Coronary artery (tissue), 2 donors: Measurements from ENCODE around the gene SLC1A4.

ENCODE experiments used
- DNase-seq: peaks from one replicate; pipeline ENCODE4 v3.0.0-alpha.2; 2017; ENCODE audit warnings: low spot score
- H3K27ac ChIP-seq, 2 donors: fragments of 200-600 bp; sonication (generic); one replicate each; pipeline ENCODE4 v1.5.1; 2016 to 2019
- H3K4me3 ChIP-seq: fragments of 200-600 bp; sonication (generic); 2 replicates; pipeline ENCODE4 v1.5.1; 2016; ENCODE audit warnings: mild to moderate bottlenecking, moderate library complexity
- CTCF ChIP-seq: fragments of 200-600 bp; sonication (generic); IDR thresholded peaks from one replicate; pipeline ENCODE4 v1.5.1; 2019; ENCODE audit warnings: antibody characterized with exemption

Gene SLC1A4

GRCh38 chr2:65055422-65056214 is 66.4 kb downstream of the SLC1A4 start:
- H3K27ac ChIP-seq = peak overlapping the region; percentile 57 to 90
- TF ChIP-seq CTCF = no peak
- H3K4me3 ChIP-seq = peak overlapping the region; percentile 95
- DNase-seq = peak; percentile 83

GRCh38 chr2:65056215-65057053 is 67.2 kb downstream of the SLC1A4 start, which contains the start of gene CEP68:
TSS of gene CEP68 (plus strand) at chr2:65056416. CDS start at chr2:65069445, 13,029 bp downstream.
- H3K4me3 ChIP-seq = peak within 1 kb of the TSS; percentile 95
- no peak for TF ChIP-seq CTCF
- H3K27ac ChIP-seq = peak within 1 kb of the TSS; percentile 90 to 93
- peak; percentile 98 for DNase-seq

GRCh38 chr2:65057054-65057375 is 67.8 kb downstream of the SLC1A4 start:
- H3K27ac ChIP-seq = peak overlapping the region; percentile 90 to 93
- no peak for TF ChIP-seq CTCF
- no peak for DNase-seq
- peak overlapping the region; percentile 95 for H3K4me3 ChIP-seq

GRCh38 chr2:65057391-65058052 is 68.3 kb downstream of the SLC1A4 start:
- H3K27ac ChIP-seq = peak overlapping the region; percentile 90 to 93
- TF ChIP-seq CTCF = no peak
- no peak for DNase-seq
- peak overlapping the region; percentile 95 for H3K4me3 ChIP-seq

- DNase-seq = no peak
- Histone ChIP-seq H3K4me3 (no peak overlapping the region), H3K27ac (peak overlapping the region in 1 of 2 donors; percentile 57)
- TF ChIP-seq CTCF = no peak
Observed at GRCh38 chr2:65059071-65059470, 69.9 kb downstream of the SLC1A4 start.

- Histone ChIP-seq H3K4me3 (no peak overlapping the region), H3K27ac (no peak overlapping the region)
- TF ChIP-seq CTCF = no peak
- no peak for DNase-seq
Observed at GRCh38 chr2:65061146-65061909, 72.1 kb downstream of the SLC1A4 start.
